HL-60 (cell line): ENCODE measurements around the gene EIF1AY.

Experiments used
- DNase-seq, 2 experiments: peaks; one replicate each; pipeline ENCODE4 v3.0.0-alpha.2; 2010 to 2020; ENCODE audit warnings: low read depth in 1 of 2, low spot score in 1 of 2
- H3K27ac ChIP-seq: fragments of 250-450 bp; sonication (Bioruptor Pico); replicated peaks from 2 replicates; pipeline ENCODE4 v1.5.1; 2020; ENCODE audit warnings: mild to moderate bottlenecking, moderate library complexity
- H3K27me3 ChIP-seq: fragments of 250-450 bp; sonication (Bioruptor Pico); 2 replicates; pipeline ENCODE4 v1.5.1; 2021; ENCODE audit warnings: mild to moderate bottlenecking, moderate library complexity; ENCODE audit not compliant: insufficient read depth, poor library complexity, severe bottlenecking
- H3K4me3 ChIP-seq: replicated peaks from 2 replicates; pipeline ENCODE4 v1.5.1; 2011; ENCODE audit warnings: mild to moderate bottlenecking, control low read depth, low read length; ENCODE audit not compliant: insufficient read depth
- CTCF ChIP-seq: IDR thresholded peaks from one replicate; pipeline ENCODE4 v1.5.1; 2011; ENCODE audit warnings: low read length, control low read depth, inconsistent platforms; ENCODE audit not compliant: insufficient read depth
- GABPA ChIP-seq: IDR thresholded peaks from 2 replicates; pipeline ENCODE4 v1.6.1; 2012; ENCODE audit warnings: low read depth
- POLR2AphosphoS5 ChIP-seq: IDR thresholded peaks from 2 replicates; pipeline ENCODE4 v1.6.1; 2012; ENCODE audit warnings: low read depth
- REST ChIP-seq: IDR thresholded peaks from 2 replicates; pipeline ENCODE4 v1.6.1; 2012; ENCODE audit warnings: low read depth; ENCODE audit not compliant: insufficient replicate concordance
- SPI1 ChIP-seq: IDR thresholded peaks from 2 replicates; pipeline ENCODE4 v1.6.1; 2012; ENCODE audit warnings: low read depth, mild to moderate bottlenecking, borderline replicate concordance

EIF1AY gene

GRCh38 chrY:20576506-20576905, 930 bp downstream of the EIF1AY start:
- DNase-seq: no peak
- H3K27ac ChIP-seq: no peak overlapping the region
- TF ChIP-seq CTCF (no peak), SPI1 (no peak), REST (no peak), GABPA (no peak), POLR2AphosphoS5 (no peak)
- H3K27me3 ChIP-seq: no peaks in the 10 kb centered on the region
- H3K4me3 ChIP-seq: no peak overlapping the region

- Histone ChIP-seq H3K27me3 (no peaks in the 10 kb centered on the region), H3K27ac (no peak overlapping the region), H3K4me3 (no peak overlapping the region)
- TF ChIP-seq POLR2AphosphoS5 (no peak), CTCF (no peak), GABPA (no peak), REST (no peak), SPI1 (no peak)
- no peak for DNase-seq
Measured at GRCh38 chrY:20578206-20578605, 2.6 kb downstream of the EIF1AY start.

DNA sequence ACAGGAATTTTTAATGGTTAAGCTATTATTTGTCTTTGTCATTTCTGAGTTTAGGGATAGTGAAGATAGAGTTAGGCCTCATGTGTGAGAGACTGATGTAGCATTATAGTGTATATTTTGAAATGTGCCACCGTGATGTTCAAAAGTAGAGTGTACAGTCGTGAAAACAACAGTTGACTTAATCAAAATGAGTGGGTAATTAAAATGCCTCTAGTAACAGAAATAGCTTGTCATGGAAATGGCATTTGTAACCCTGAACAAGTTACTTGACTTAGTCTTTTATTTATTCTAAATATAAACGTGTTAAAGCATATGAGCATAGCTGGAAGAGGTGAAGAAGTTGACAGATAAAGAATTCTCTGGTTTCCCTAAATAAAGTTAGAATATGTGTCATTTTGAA, 6.1 kb downstream of the EIF1AY start:
- TF ChIP-seq CTCF (no peak), GABPA (no peak), REST (no peak), SPI1 (no peak)
- H3K27me3 ChIP-seq: no peaks in the 10 kb centered on the region
- H3K27ac ChIP-seq: no peak overlapping the region
- H3K4me3 ChIP-seq: no peak overlapping the region
- DNase-seq: no peak
